H1 (cell line): ENCODE data around the gene ITPK1. TPM values are rescaled to one million over a fixed set of nuclear protein-coding genes. Genes with fewer than 3 reads are reported as not detected.
"Not testable (repeated sequence)": the region's sequence is repeated elsewhere in the genome, so short reads cannot be mapped to it uniquely, and the experiment has no call there.

ENCODE experiments used
- CTCF ChIA-PET: fragments of 300-600 bp; sonication (Branson Sonifier 250); formaldehyde crosslinking; loops from one replicate; lab custom pipeline; 2021; ENCODE audit not compliant: partially characterized antibody; lab: Charles Lee
- POLR2A ChIA-PET: fragments of 300-600 bp; sonication (Branson Sonifier 250); formaldehyde crosslinking; loops from one replicate; lab custom pipeline; 2021; ENCODE audit warnings: inconsistent platforms; ENCODE audit not compliant: partially characterized antibody; lab: Charles Lee
- DNase-seq, 2 experiments: peaks; one replicate each; pipeline versions ENCODE4 v3.0.0 to v3.0.0-alpha.2; 2010 to 2022; ENCODE audit warnings: low spot score in 2 of 2, low read depth in 1 of 2, mixed read lengths in 1 of 2
- FAIRE-seq: peaks from 2 replicates; lab custom pipeline; 2011; peaks lifted over from hg19 to GRCh38; lab: Jason Lieb, UNC
- H2AFZ ChIP-seq: 2 replicates; pipeline ENCODE4 v1.8.1; 2012; ENCODE audit warnings: low read length, inconsistent platforms
- H2AK5ac ChIP-seq: 2 replicates; pipeline ENCODE4 v1.6.1; 2013; ENCODE audit warnings: low read depth, low read length
- H2BK120ac ChIP-seq: replicated peaks from 2 replicates; pipeline ENCODE3; 2013; ENCODE audit warnings: low read depth, low read length, inconsistent platforms
- H2BK12ac ChIP-seq: 2 replicates; pipeline ENCODE4 v1.6.1; 2013; ENCODE audit warnings: low read depth, low read length
- H2BK15ac ChIP-seq: 2 replicates; pipeline ENCODE4 v1.6.1; 2013; ENCODE audit warnings: low read length
- H2BK20ac ChIP-seq: 2 replicates; pipeline ENCODE4 v1.6.1; 2013; ENCODE audit warnings: low read length
- H2BK5ac ChIP-seq: 2 replicates; pipeline ENCODE4 v1.6.1; 2013; ENCODE audit warnings: low read depth, low read length
- H3K14ac ChIP-seq: 2 replicates; pipeline ENCODE4 v1.6.1; 2013; ENCODE audit warnings: inconsistent platforms; ENCODE audit not compliant: insufficient read length
- H3K18ac ChIP-seq: 2 replicates; pipeline ENCODE4 v1.6.1; 2013; ENCODE audit warnings: low read length; ENCODE audit errors: extremely low read depth
- H3K23ac ChIP-seq: 2 replicates; pipeline ENCODE4 v1.6.1; 2013; ENCODE audit warnings: inconsistent platforms; ENCODE audit not compliant: insufficient read length
- H3K23me2 ChIP-seq: 2 replicates; pipeline ENCODE4 v1.6.1; 2013; ENCODE audit warnings: low read depth, low read length
- H3K27ac ChIP-seq: 2 replicates; pipeline ENCODE4 v1.6.1; 2011; ENCODE audit warnings: low read depth, low read length, inconsistent platforms
- H3K27me3 ChIP-seq, 4 experiments: replicated peaks in 1 of 4; 1 replicate in 1 of 4; 2 replicates in 3 of 4; pipeline versions ENCODE4 v1.6.1 to v1.8.1; 2011 to 2013; ENCODE audit warnings: low read length in 3 of 4, mild to moderate bottlenecking in 3 of 4, inconsistent platforms in 2 of 4, mixed read lengths in 2 of 4, moderate library complexity in 1 of 4; ENCODE audit not compliant: control insufficient read depth in 3 of 4, insufficient read depth in 3 of 4; ENCODE audit errors: extremely low read depth in 1 of 4
- H3K36me3 ChIP-seq, 4 experiments: 2 replicates each; pipeline versions ENCODE4 v1.6.1 to v1.8.1; 2011 to 2013; ENCODE audit warnings: mild to moderate bottlenecking in 4 of 4, low read length in 3 of 4, moderate library complexity in 2 of 4, control low read depth in 1 of 4, inconsistent platforms in 1 of 4; ENCODE audit not compliant: insufficient read depth in 4 of 4, control insufficient read depth in 2 of 4
- H3K4ac ChIP-seq: replicated peaks from 2 replicates; pipeline ENCODE3; 2013; ENCODE audit warnings: low read length, low read depth, mixed read lengths, inconsistent platforms; ENCODE audit not compliant: insufficient read length
- H3K4me1 ChIP-seq, 4 experiments: replicated peaks in 1 of 4; 1 replicate in 1 of 4; 2 replicates in 3 of 4; pipeline versions ENCODE4 v1.6.1 to v1.8.1; 2011 to 2013; ENCODE audit warnings: low read length in 3 of 4, inconsistent platforms in 2 of 4, mixed read lengths in 1 of 4; ENCODE audit not compliant: insufficient read depth in 4 of 4, control insufficient read depth in 3 of 4
- H3K4me2 ChIP-seq, 2 experiments: 2 replicates each; pipeline versions ENCODE4 v1.6.1 to v1.8.1; 2011 to 2013; ENCODE audit warnings: low read depth in 2 of 2, low read length in 2 of 2, control low read depth in 1 of 2, inconsistent platforms in 1 of 2, mild to moderate bottlenecking in 1 of 2; ENCODE audit not compliant: insufficient read depth in 1 of 2
- H3K4me3 ChIP-seq, 4 experiments: fragments of 200-600, 300-600 bp in 1 of 4; sonication (generic), shearing (Covaris generic), sonication (Bioruptor Twin) in 1 of 4; 2 replicates each; pipeline versions ENCODE4 v1.5.1 to v1.8.1; 2011 to 2016; ENCODE audit warnings: low read length in 4 of 4, low read depth in 3 of 4, control low read depth in 2 of 4, inconsistent platforms in 2 of 4, mild to moderate bottlenecking in 2 of 4, mixed read lengths in 1 of 4, moderate library complexity in 1 of 4; ENCODE audit not compliant: insufficient read depth in 2 of 4; ENCODE audit errors: extremely low read depth in 1 of 4
- H3K56ac ChIP-seq: replicated peaks from 2 replicates; pipeline ENCODE3; 2013; ENCODE audit warnings: low read depth, mild to moderate bottlenecking, mixed read lengths, low read length, inconsistent platforms; ENCODE audit not compliant: insufficient read length
- H3K79me1 ChIP-seq: 2 replicates; pipeline ENCODE4 v1.6.1; 2013; ENCODE audit warnings: low read depth, low read length, control low read depth
- H3K79me2 ChIP-seq, 2 experiments: 2 replicates each; pipeline versions ENCODE4 v1.6.1 to v1.8.1; 2012 to 2013; ENCODE audit warnings: low read length in 2 of 2, mild to moderate bottlenecking in 2 of 2, inconsistent platforms in 1 of 2; ENCODE audit not compliant: insufficient read depth in 2 of 2, control insufficient read depth in 1 of 2
- H3K9ac ChIP-seq, 4 experiments: replicated peaks in 1 of 4; 1 replicate in 1 of 4; 2 replicates in 3 of 4; pipeline versions ENCODE4 v1.6.1 to v1.8.1; 2011 to 2013; ENCODE audit warnings: low read depth in 3 of 4, low read length in 3 of 4, control low read depth in 2 of 4, mild to moderate bottlenecking in 2 of 4, moderate library complexity in 2 of 4, inconsistent platforms in 1 of 4; ENCODE audit errors: extremely low read depth in 1 of 4
- H3K9me3 ChIP-seq, 2 experiments: 2 replicates each; pipeline versions ENCODE4 v1.6.1 to v1.8.1; 2012 to 2013; ENCODE audit warnings: mild to moderate bottlenecking in 2 of 2, moderate library complexity in 2 of 2, control low read depth in 1 of 2, inconsistent platforms in 1 of 2, low read depth in 1 of 2, low read length in 1 of 2, mixed read lengths in 1 of 2; ENCODE audit not compliant: insufficient read depth in 2 of 2
- H4K20me1 ChIP-seq, 2 experiments: replicated peaks in 1 of 2; 2 replicates each; pipeline versions ENCODE3 to v1.8.1; 2011 to 2013; ENCODE audit warnings: inconsistent platforms in 2 of 2, low read length in 2 of 2, mild to moderate bottlenecking in 1 of 2; ENCODE audit not compliant: insufficient read depth in 2 of 2, control insufficient read depth in 1 of 2
- H4K5ac ChIP-seq: 2 replicates; pipeline ENCODE4 v1.6.1; 2013; ENCODE audit warnings: low read length, low read depth, mixed read lengths, inconsistent platforms; ENCODE audit not compliant: insufficient read length
- H4K8ac ChIP-seq: 2 replicates; pipeline ENCODE4 v1.8.0; 2013; ENCODE audit warnings: mild to moderate bottlenecking, moderate library complexity, low read length, inconsistent platforms; ENCODE audit not compliant: insufficient read depth; ENCODE audit errors: extremely low read depth
- H4K91ac ChIP-seq: replicated peaks from 2 replicates; pipeline ENCODE3; 2013; ENCODE audit warnings: low read length, mixed read lengths, inconsistent platforms; ENCODE audit not compliant: insufficient read length
- CTBP2 ChIP-seq: IDR thresholded peaks from 2 replicates; pipeline ENCODE4 v1.7.0; 2011; ENCODE audit warnings: borderline replicate concordance, mild to moderate bottlenecking, moderate library complexity, mixed read lengths, low read length; ENCODE audit not compliant: insufficient read depth, insufficient read length
- ZNF274 ChIP-seq: IDR thresholded peaks from 2 replicates; pipeline ENCODE4 v1.7.0; 2012; ENCODE audit warnings: low read length, borderline replicate concordance; ENCODE audit errors: extremely low read depth
- WGBS, 2 experiments: shearing (Covaris generic) in 1 of 2; methylation state at CpG; one replicate each; pipeline versions ENCODE4 v1.1.6 to v1.1.7; 2013 to 2015; ENCODE audit warnings: low lambda C conversion rate in 2 of 2, mixed read lengths in 2 of 2, inconsistent platforms in 1 of 2, low coverage in 1 of 2, missing lambda C conversion rate in 1 of 2; ENCODE audit not compliant: insufficient replicate concordance in 2 of 2, insufficient coverage in 1 of 2, insufficient read length in 1 of 2; ENCODE audit errors: extremely low coverage in 1 of 2, missing lambda C conversion rate in 1 of 2; 5-methylcytosine and 5-hydroxymethylcytosine counted together
- polyA plus RNA-seq, 7 experiments: library from polyadenylated mRNA; depleted of rRNA in 3 of 7; stranded (reverse) in 5 of 7; unstranded in 2 of 7; fragments of >200 nt in 5 of 7; fragments of 200-250 nt in 2 of 7; gene quantifications; 1 replicate in 5 of 7; 2 replicates in 1 of 7; 4 replicates in 1 of 7; pipeline versions ENCODE4 v1.2.1 to v1.2.3, GENCODE V29; 2011 to 2013; ENCODE audit warnings: missing spikeins in 2 of 7, mixed read lengths in 2 of 7
- total RNA-seq: library from RNA; stranded (reverse); fragmentation: NEBNext Ultra II Directional; extraction: Animal tissue kit (Norgen Biotek cat#: 25700); gene quantifications from 2 replicates; pipeline ENCODE4 v1.2.1, GENCODE V29; 2021

Gene ITPK1
- total and polyA plus RNA-seq, 2 of the 8 experiments (the other 6 are each of a cell fraction or from before 2014, with no cell fraction given), result 108 to 143 TPM

GRCh38 chr14:93137864-93138263, 22.1 kb upstream of the ITPK1 start (continued):
- TF ChIP-seq CTBP2 (no peak), ZNF274 (no peak)

GRCh38 chr14:93136508-93136907, 20.8 kb upstream of the ITPK1 start:
- H3K27me3 ChIP-seq, H3K36me3 ChIP-seq, H3K27ac ChIP-seq, H3K79me1 ChIP-seq, H2BK120ac ChIP-seq, H3K23ac ChIP-seq, H3K4me2 ChIP-seq, H3K18ac ChIP-seq, H2AK5ac ChIP-seq, H2BK12ac ChIP-seq, POLR2A ChIA-PET, H2BK20ac ChIP-seq, H2BK5ac ChIP-seq, H3K79me2 ChIP-seq, H3K14ac ChIP-seq, H3K23me2 ChIP-seq, H4K20me1 ChIP-seq, FAIRE-seq, H3K9me3 ChIP-seq, DNase-seq, H4K5ac ChIP-seq, H4K91ac ChIP-seq, H2BK15ac ChIP-seq, H3K4me1 ChIP-seq, H3K4me3 ChIP-seq, H3K56ac ChIP-seq, H3K9ac ChIP-seq, H3K4ac ChIP-seq, H2AFZ ChIP-seq, H4K8ac ChIP-seq: not testable (repeated sequence)
- WGBS, 2 experiments, result 80% methylated on average over 13 of the region's 13 CpGs; no CpG with 5 or more reads in 1 of the 2 experiments
- CTCF ChIA-PET, result interaction anchor here (0.6 to 7.8 kb wide), 5 partner anchors 20 to 183 kb away, joined by 3 to 68 read pairs (median 9); partner anchors contain the start of gene ITPK1
